CD4-positive, alpha-beta memory T cell (primary cell): ENCODE data around the gene AGPAT3. TPM values are rescaled to one million over a fixed set of nuclear protein-coding genes. Genes with fewer than 3 reads are reported as not detected.

Experiments used
- CTCF ChIA-PET: fragments of 350-600 bp; sonication (Branson Sonifier 250); formaldehyde crosslinking; loops from one replicate; lab custom pipeline; 2021; ENCODE audit warnings: inconsistent platforms; ENCODE audit not compliant: partially characterized antibody; lab: Charles Lee
- POLR2A ChIA-PET: fragments of 350-600 bp; sonication (Branson Sonifier 250); formaldehyde crosslinking; loops from one replicate; lab custom pipeline; 2021; ENCODE audit not compliant: partially characterized antibody; lab: Charles Lee
- DNase-seq, 5 donors: peaks; one replicate each; pipeline versions ENCODE4 v3.0.0 to v3.0.0-alpha.2; 2020 to 2022; ENCODE audit warnings: mixed read lengths in 1 of 5
- H3K27ac ChIP-seq: one replicate; pipeline ENCODE4 v1.7.0; 2013; ENCODE audit warnings: low read depth, low read length
- H3K27me3 ChIP-seq: 2 replicates; pipeline ENCODE4 v1.7.0; 2013; ENCODE audit warnings: mild to moderate bottlenecking, low read length, moderate library complexity; ENCODE audit not compliant: insufficient read depth
- H3K36me3 ChIP-seq: 2 replicates; pipeline ENCODE4 v1.7.0; 2013; ENCODE audit warnings: mild to moderate bottlenecking, low read length, moderate library complexity; ENCODE audit not compliant: insufficient read depth
- H3K4me1 ChIP-seq: 2 replicates; pipeline ENCODE4 v1.7.0; 2013; ENCODE audit warnings: mild to moderate bottlenecking, low read length, moderate library complexity; ENCODE audit not compliant: insufficient read depth
- H3K4me3 ChIP-seq, 2 donors: one replicate each; pipeline ENCODE4 v1.7.0; 2013; ENCODE audit warnings: low read length in 2 of 2, mild to moderate bottlenecking in 1 of 2
- H3K9me3 ChIP-seq, 2 donors: one replicate each; pipeline ENCODE4 v1.7.0; 2013; ENCODE audit warnings: low read length in 2 of 2, control low read depth in 1 of 2; ENCODE audit not compliant: control insufficient read depth in 1 of 2
- H3K27ac Mint-ChIP-seq, 7 donors: one replicate each; pipeline ENCODE4 v1.8.0; 2020 to 2021; ENCODE audit warnings: mixed read lengths in 7 of 7, mild to moderate bottlenecking in 6 of 7, inconsistent platforms in 3 of 7, moderate library complexity in 3 of 7
- H3K27me3 Mint-ChIP-seq, 2 donors: one replicate each; pipeline ENCODE4 v1.8.0; 2020 to 2021; ENCODE audit warnings: mixed read lengths in 2 of 2
- H3K36me3 Mint-ChIP-seq, 2 donors: one replicate each; pipeline ENCODE4 v1.8.0; 2020 to 2021; ENCODE audit warnings: mixed read lengths in 2 of 2, inconsistent platforms in 1 of 2, mild to moderate bottlenecking in 1 of 2
- H3K4me1 Mint-ChIP-seq, 4 donors: one replicate each; pipeline ENCODE4 v1.8.0; 2020 to 2021; ENCODE audit warnings: mixed read lengths in 4 of 4, mild to moderate bottlenecking in 1 of 4
- H3K4me3 Mint-ChIP-seq, 8 donors: one replicate each; pipeline ENCODE4 v1.8.0; 2020 to 2021; ENCODE audit warnings: mixed read lengths in 8 of 8, mild to moderate bottlenecking in 7 of 8, moderate library complexity in 6 of 8, inconsistent platforms in 3 of 8
- H3K9me3 Mint-ChIP-seq, 8 donors: one replicate each; pipeline ENCODE4 v1.8.0; 2020 to 2021; ENCODE audit warnings: mixed read lengths in 8 of 8, mild to moderate bottlenecking in 5 of 8, inconsistent platforms in 3 of 8, moderate library complexity in 1 of 8
- intact Hi-C: fragments of 100-400 bp; cut with micrococcal nuclease; formaldehyde crosslinking; loops from one replicate; pipeline ENCODE4 v1.15.1; 2023
- polyA plus RNA-seq, 2 donors: library from polyadenylated mRNA; unstranded; fragments of 300-500 nt; fragmentation: Illumina TruSeq; gene quantifications; one replicate each; pipeline ENCODE4 v1.2.3, GENCODE V29; 2021
- total RNA-seq, 2 experiments: library from RNA; stranded (reverse); gene quantifications; one replicate each; pipeline ENCODE4 v1.2.3, GENCODE V29; 2021

Gene AGPAT3
- total and polyA plus RNA-seq, 4 experiments from 2014 or later: 16.0 to 76.7 (median 46.7) TPM

DNA sequence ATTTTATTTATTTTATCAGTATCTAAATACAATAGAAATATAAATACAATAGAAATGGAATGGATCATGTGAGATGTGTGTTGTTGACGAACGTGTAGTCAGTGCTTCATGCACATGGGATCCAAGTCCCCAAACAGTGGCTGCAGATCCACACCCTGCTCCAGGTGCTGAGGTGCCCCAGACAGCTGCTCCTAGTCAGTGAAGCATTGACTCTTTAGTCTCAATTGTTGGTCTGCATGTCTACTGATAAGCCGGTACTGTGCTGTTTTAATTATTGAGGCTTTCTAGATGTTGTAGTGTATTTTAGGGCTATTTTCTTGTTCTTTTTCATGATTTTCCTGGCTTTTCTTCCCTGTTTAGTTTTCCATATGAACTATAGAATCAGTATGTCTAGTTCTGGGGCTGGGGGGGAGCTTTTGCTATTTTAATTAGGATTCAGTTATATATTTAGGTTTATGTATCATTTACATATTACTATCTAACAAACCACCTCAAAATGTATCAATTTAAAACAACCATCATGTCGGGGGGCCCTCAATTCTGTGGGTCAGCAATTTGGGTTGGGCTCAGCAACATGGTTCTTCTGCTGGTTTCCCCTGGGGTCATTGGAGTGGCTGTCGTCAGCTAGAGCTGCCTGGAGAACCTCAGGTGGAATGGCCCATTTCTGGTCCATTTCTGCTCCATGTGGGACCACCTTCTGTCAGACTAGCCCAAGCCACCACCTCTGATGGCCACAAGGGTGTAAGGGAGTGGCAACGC is 83.9 kb downstream of the AGPAT3 start:
- Mint-ChIP-seq H3K4me3 (peak overlapping the region in 1 of 8 donors; percentile 60), H3K4me1 (peaks cover 11 to 27% (median 18%) of the 10 kb centered on the region in 4 donors)
- POLR2A ChIA-PET: no interaction called here

DNA sequence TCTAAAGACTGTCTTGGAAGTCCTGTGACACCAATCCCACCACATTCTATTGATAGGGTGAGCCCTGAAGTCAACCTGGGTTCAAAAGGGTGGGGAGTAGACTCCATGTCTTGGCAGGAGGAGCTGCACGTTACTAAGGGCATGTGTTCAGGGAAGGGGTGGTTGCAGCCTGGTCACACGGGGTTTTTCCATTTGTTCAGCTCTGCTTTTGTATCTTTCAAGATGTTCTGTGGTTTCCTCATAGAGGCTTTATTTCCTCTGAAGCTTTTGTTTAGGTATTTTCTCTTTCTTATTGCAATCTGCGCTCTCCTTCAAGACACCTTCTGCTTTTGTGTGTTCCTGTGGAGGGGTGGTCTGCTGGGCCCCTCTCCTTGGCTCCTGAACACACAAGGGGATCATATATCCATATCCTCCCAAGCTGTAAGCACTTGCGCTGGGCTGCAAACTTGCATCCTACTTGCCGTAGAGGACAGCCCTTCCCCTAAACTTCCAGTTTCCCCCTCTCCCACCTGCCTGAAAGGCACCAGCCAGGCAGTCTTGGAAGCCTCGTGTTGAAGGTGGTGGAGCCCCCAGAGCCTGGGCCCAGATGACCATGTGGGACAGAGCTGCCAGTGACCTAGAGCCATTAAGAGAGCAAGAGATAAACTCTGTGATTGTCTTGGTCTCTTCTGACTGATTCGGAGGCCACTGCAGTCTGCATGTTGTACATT is 84.6 kb downstream of the AGPAT3 start:
- no peak overlapping the region for H3K4me3 ChIP-seq
- intact Hi-C loops: no loop called here
- H3K27me3 Mint-ChIP-seq: no peaks in the 10 kb centered on the region

More for the DNA sequence above, 83.9 kb downstream of the AGPAT3 start:
- Mint-ChIP-seq H3K36me3 (peaks cover 26 to 39% of the 10 kb centered on the region in 2 donors), H3K9me3 (peaks cover 0 to 18% (median 10%) of the 10 kb centered on the region in 8 donors), H3K27ac (peak overlapping the region in 5 of 7 donors; percentile 14 to 87 (median 74)), H3K27me3 (no peaks in the 10 kb centered on the region)
- CTCF ChIA-PET: interaction anchor here (0.8 to 1.0 kb wide), 2 partner anchors 8 to 12 kb away, joined by 3 to 8 read pairs; no protein-coding TSS in a partner anchor
- Histone ChIP-seq H3K36me3 (peaks cover 4% of the 10 kb centered on the region), H3K27ac (no peak overlapping the region), H3K4me1 (peaks cover 13% of the 10 kb centered on the region), H3K27me3 (no peaks in the 10 kb centered on the region), H3K4me3 (no peak overlapping the region), H3K9me3 (peaks cover 4 to 7% of the 10 kb centered on the region in 2 donors)
- no peak for DNase-seq
- intact Hi-C loops: no loop called here

GRCh38 chr21:43950481-43950880 is 85.5 kb downstream of the AGPAT3 start:
- Mint-ChIP-seq H3K4me3 (no peak overlapping the region), H3K27ac (no peak overlapping the region), H3K27me3 (no peaks in the 10 kb centered on the region), H3K36me3 (peaks cover 26 to 44% of the 10 kb centered on the region in 2 donors), H3K4me1 (peaks cover 15 to 31% (median 18%) of the 10 kb centered on the region in 4 donors), H3K9me3 (peaks cover 0 to 18% (median 10%) of the 10 kb centered on the region in 8 donors)
- intact Hi-C loops: no loop called here
- Histone ChIP-seq H3K4me1 (peaks cover 13% of the 10 kb centered on the region), H3K4me3 (no peak overlapping the region), H3K9me3 (peaks cover 4 to 7% of the 10 kb centered on the region in 2 donors), H3K27me3 (no peaks in the 10 kb centered on the region), H3K27ac (no peak overlapping the region), H3K36me3 (peaks cover 4% of the 10 kb centered on the region)
- peak in 1 of 5 donors; percentile 24 for DNase-seq
- ChIA-PET POLR2A (no interaction called here), CTCF (no interaction called here)

More for the DNA sequence above, 84.6 kb downstream of the AGPAT3 start:
- Histone ChIP-seq H3K27me3 (no peaks in the 10 kb centered on the region), H3K9me3 (peaks cover 4 to 7% of the 10 kb centered on the region in 2 donors), H3K36me3 (peaks cover 4% of the 10 kb centered on the region), H3K4me1 (peaks cover 13% of the 10 kb centered on the region), H3K27ac (no peak overlapping the region)
- Mint-ChIP-seq H3K9me3 (peaks cover 0 to 18% (median 10%) of the 10 kb centered on the region in 8 donors), H3K36me3 (peaks cover 26 to 42% of the 10 kb centered on the region in 2 donors), H3K4me1 (peaks cover 15 to 31% (median 18%) of the 10 kb centered on the region in 4 donors), H3K27ac (peak overlapping the region; percentile 14 to 87 (median 74)), H3K4me3 (peak overlapping the region in 6 of 8 donors; percentile 18 to 63 (median 50))
- ChIA-PET POLR2A (interaction anchor here (0.6 kb wide), 1 partner anchor 1422 kb away, joined by 3 read pairs; no protein-coding TSS in a partner anchor), CTCF (interaction anchor here (0.8 to 1.0 kb wide), 2 partner anchors 9 to 13 kb away, joined by 3 to 8 read pairs; no protein-coding TSS in a partner anchor)
- DNase-seq: peak in 1 of 5 donors; percentile 25

DNA sequence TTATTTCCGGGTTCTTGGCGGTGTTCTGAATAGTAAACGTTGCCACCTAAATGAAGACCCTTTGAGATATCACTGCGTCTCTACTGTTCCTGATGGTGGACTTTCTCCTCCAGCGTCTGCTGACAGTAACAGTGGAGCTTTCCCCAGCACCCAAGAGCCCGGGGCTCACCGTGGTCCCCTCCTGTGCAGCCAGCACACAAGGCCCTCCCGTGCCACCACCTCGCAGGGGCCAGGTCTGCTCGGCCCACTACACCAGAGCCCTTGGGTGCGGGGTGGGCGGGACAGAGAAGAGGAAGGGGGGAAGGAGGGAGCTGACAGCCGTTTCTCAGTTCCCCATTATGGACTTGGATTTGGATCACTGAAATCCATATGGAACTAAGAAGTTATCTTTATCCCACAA is 85.9 kb downstream of the AGPAT3 start:
- Histone ChIP-seq H3K9me3 (peaks cover 4 to 7% of the 10 kb centered on the region in 2 donors), H3K4me3 (no peak overlapping the region), H3K27me3 (no peaks in the 10 kb centered on the region), H3K4me1 (peaks cover 13% of the 10 kb centered on the region), H3K27ac (no peak overlapping the region), H3K36me3 (peaks cover 4% of the 10 kb centered on the region)
- H3K9me3 Mint-ChIP-seq: peaks cover 0 to 18% (median 10%) of the 10 kb centered on the region in 8 donors
- H3K4me1 Mint-ChIP-seq: peaks cover 15 to 32% (median 18%) of the 10 kb centered on the region in 4 donors
- no peak for DNase-seq
- H3K36me3 Mint-ChIP-seq: peaks cover 26 to 44% of the 10 kb centered on the region in 2 donors
- intact Hi-C loops: no loop called here
- H3K4me3 Mint-ChIP-seq: no peak overlapping the region
- CTCF ChIA-PET: no interaction called here
- no peak overlapping the region for H3K27ac Mint-ChIP-seq
- POLR2A ChIA-PET: no interaction called here
- no peaks in the 10 kb centered on the region for H3K27me3 Mint-ChIP-seq

GRCh38 chr21:43951911-43952703 is 87.1 kb downstream of the AGPAT3 start:
- intact Hi-C loops: no loop called here
- no peak overlapping the region for H3K27ac Mint-ChIP-seq
- no peak overlapping the region for H3K27ac ChIP-seq
- ChIA-PET POLR2A (no interaction called here), CTCF (no interaction called here)
- DNase-seq: no peak
- H3K9me3 ChIP-seq: peaks cover 4 to 7% of the 10 kb centered on the region in 2 donors
- no peak overlapping the region for H3K4me3 ChIP-seq
- peaks cover 26 to 44% of the 10 kb centered on the region in 2 donors for H3K36me3 Mint-ChIP-seq
- H3K4me1 Mint-ChIP-seq: peaks cover 17 to 41% (median 21%) of the 10 kb centered on the region in 4 donors
- H3K27me3 Mint-ChIP-seq: no peaks in the 10 kb centered on the region
- peaks cover 18% of the 10 kb centered on the region for H3K4me1 ChIP-seq
- peaks cover 0 to 18% (median 10%) of the 10 kb centered on the region in 8 donors for H3K9me3 Mint-ChIP-seq
- H3K4me3 Mint-ChIP-seq: no peak overlapping the region
- no peaks in the 10 kb centered on the region for H3K27me3 ChIP-seq
- H3K36me3 ChIP-seq: no peaks in the 10 kb centered on the region

DNA sequence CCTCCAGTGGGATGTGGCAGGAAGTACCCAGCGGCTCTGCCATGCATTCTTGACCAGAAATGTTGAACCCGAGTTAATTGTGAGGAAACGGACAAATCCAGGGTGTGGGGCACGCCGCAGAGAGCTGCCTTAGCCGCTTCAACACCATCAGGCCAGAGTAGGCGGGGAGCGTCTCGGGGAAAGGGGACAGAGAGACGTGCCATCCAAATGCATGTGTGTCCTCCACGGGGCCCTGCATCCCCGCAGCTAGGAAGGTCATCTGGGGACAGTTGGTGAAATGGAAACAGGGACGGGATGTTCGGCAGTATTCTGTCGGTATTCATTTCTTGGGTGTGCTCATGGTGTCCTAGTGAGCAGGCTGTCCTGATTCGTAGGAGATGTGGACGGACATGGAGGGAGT is 88.0 kb downstream of the AGPAT3 start:
- H3K27me3 Mint-ChIP-seq: no peaks in the 10 kb centered on the region
- Histone ChIP-seq H3K9me3 (peaks cover 4 to 7% of the 10 kb centered on the region in 2 donors), H3K4me3 (no peak overlapping the region), H3K27ac (no peak overlapping the region), H3K4me1 (peaks cover 20% of the 10 kb centered on the region), H3K27me3 (no peaks in the 10 kb centered on the region), H3K36me3 (no peaks in the 10 kb centered on the region)
- no peak for DNase-seq
- intact Hi-C loops: no loop called here
- peaks cover 0 to 18% (median 9%) of the 10 kb centered on the region in 8 donors for H3K9me3 Mint-ChIP-seq
- peaks cover 23 to 38% of the 10 kb centered on the region in 2 donors for H3K36me3 Mint-ChIP-seq
- no peak overlapping the region for H3K27ac Mint-ChIP-seq
- CTCF ChIA-PET: no interaction called here
- POLR2A ChIA-PET: no interaction called here
- no peak overlapping the region for H3K4me3 Mint-ChIP-seq
- peaks cover 17 to 41% (median 21%) of the 10 kb centered on the region in 4 donors for H3K4me1 Mint-ChIP-seq
